ENCODE data around the gene PTPRN2. TPM values are rescaled to one million over a fixed set of nuclear protein-coding genes. Genes with fewer than 3 reads are reported as not detected.

PTPRN2 gene
- total and polyA plus RNA-seq, 2 of the 8 experiments (the other 6 are each of a cell fraction or from before 2014, with no cell fraction given) = 2.6 to 4.5 TPM

GRCh38 chr7:157784041-157784835, 803.4 kb downstream of the PTPRN2 start (continued):
- TF ChIP-seq CHD7 (IDR thresholded peaks at IDR 0.05; ENCODE audit: insufficient replicate concordance, low read length) = no peak
- TF ChIP-seq ATF3 (IDR thresholded peaks at IDR 0.05; ENCODE audit: insufficient read depth, low read depth, low read length) = no peak
- no peak for TF ChIP-seq YY1 (IDR thresholded peaks at IDR 0.05; ENCODE audit: low read depth, low read length)
- no peak for TF ChIP-seq CEBPB (IDR thresholded peaks at IDR 0.05; ENCODE audit: low read depth, low read length)
- no peak for TF ChIP-seq TAF7 (optimal IDR thresholded peaks at IDR 0.05; ENCODE audit: borderline replicate concordance, low read depth, low read length)

Data from H1 (cell line).